Smooth muscle cell of the brain vasculature (primary cell): ENCODE data around the gene PACRG.

Source experiments
- DNase-seq: peaks from one replicate; pipeline ENCODE4 v3.0.0-alpha.2; 2012; ENCODE audit warnings: low read depth, low spot score

Gene PACRG

DNA sequence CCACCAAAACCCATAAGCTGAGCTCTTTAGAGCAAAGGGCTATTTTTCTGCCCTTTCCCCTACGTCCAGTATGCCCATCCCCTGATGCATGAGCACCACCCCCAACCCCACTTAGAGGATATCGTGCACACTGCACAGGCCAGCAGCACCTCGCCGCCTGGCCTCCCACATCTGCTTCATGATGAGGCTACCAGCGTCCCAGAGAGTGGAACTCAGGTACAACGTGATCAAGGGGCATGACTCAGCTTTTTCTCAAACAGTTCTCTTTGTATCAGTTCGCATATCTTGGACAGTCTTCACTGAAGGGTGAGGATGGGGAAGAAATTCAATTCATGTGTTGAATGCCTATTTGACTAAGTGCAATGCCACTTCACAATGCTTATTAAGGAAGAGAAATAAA lies 604.8 kb downstream of the PACRG start:
- no peak for DNase-seq

- peak; percentile 59 for DNase-seq
Measured at GRCh38 chr6:163333038-163333437, 605.3 kb downstream of the PACRG start.

GRCh38 chr6:163333701-163334663 lies 606.2 kb downstream of the PACRG start:
- DNase-seq, result no peak

- no peak for DNase-seq
Measured at GRCh38 chr6:163335056-163335455, 607.3 kb downstream of the PACRG start.

DNA sequence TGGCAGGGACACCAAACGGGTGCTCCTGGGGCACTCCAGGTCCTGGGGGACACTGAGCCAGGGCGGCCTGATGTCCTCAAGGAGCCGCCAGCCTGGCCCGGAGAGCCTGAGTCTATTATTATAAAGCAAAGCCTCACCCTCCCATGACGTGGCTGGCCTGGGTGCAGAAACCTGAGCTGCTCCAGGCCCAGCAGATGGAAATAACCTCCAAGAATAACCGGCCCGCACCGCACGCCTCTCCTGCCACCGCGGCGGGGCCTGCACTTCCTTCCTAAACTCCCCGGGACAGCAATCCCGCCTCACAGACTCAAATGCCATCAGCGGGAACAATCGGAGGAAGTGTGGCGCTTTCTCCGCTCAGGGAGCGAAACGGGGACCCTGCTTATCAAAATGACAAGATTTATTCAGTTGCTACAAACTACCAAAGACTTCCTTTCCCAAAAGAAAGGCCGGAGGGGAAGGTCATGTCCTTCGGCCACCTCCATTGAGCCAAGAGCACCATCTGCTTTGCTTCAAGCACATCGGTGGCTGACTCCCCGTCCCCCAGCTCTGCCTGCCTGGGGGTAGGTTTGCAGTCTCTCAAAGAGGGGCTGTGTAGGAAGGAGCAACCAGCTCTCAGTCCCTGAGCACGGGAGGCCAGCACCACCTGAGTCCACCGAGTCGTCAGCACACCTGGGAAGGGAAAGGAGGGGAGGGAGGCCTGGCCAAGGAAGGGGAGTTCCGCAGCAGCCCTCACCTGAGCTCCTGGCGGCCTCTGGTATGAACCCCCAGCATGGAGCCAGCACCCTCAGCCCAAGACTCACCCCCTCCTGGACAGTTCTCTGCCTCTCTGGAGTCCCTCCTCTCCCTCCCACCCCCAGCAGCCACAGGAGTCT lies 608.1 kb downstream of the PACRG start:
- DNase-seq, result peak; percentile 68

DNA sequence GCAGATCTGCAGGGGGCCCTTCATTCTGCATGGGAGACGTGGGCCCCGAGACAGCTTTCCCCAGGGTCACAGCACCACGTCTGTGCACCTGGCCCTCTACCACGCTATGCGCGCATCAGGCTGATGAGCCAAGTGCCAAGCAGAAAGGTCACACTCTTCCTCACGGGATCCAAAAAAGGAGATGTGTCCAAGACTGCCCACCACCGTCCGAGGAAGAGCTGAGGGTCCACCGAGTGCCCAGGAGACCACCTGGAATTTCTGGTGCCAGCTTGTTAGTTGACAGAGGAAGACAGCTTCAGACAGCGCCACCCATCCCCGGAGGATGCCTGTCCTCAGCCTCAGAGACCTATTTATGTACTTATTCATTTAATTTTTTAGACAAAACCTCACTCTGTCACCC lies 609.2 kb downstream of the PACRG start:
- DNase-seq, result no peak

DNA sequence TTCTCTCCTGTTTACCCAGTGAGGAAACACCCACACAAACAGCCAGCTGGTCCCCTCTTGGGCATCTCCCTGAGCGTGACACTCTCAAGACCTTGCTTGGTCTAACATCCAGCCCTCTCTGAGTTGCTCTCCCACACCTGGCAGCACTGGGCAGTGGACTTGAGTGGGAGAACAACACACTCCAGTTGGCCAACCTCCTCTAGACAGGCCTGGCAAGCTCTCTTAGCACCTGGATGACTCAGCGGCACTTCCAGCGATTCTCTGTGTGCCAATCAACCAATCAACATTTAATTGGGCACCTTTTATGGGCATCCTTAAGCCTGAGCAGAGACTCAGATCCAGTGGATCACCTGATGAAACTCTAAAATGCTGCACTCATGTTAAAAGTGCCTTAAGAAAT lies 610.2 kb downstream of the PACRG start:
- DNase-seq, result no peak

GRCh38 chr6:163338671-163339405 lies 611.1 kb downstream of the PACRG start:
- DNase-seq, result peak; percentile 75

DNA sequence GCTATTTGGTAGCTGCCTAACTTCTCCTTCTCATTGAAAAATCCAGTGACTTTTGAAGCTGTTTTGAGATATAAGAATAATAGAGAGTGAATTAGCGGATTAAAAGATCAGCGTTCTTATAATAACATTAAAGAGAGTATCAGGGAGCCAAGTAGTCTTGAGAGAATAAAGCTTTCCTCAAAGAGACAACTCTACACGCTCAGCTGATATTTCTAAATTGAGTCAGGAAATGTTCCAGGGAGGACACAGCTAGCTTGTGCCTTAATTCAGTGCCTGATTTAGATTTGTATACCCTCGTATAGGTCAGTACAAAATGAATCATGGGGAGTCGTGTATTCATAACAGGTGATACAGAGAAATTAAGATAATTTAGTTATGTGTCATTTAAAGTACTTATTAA lies 611.7 kb downstream of the PACRG start:
- DNase-seq, result no peak

DNA sequence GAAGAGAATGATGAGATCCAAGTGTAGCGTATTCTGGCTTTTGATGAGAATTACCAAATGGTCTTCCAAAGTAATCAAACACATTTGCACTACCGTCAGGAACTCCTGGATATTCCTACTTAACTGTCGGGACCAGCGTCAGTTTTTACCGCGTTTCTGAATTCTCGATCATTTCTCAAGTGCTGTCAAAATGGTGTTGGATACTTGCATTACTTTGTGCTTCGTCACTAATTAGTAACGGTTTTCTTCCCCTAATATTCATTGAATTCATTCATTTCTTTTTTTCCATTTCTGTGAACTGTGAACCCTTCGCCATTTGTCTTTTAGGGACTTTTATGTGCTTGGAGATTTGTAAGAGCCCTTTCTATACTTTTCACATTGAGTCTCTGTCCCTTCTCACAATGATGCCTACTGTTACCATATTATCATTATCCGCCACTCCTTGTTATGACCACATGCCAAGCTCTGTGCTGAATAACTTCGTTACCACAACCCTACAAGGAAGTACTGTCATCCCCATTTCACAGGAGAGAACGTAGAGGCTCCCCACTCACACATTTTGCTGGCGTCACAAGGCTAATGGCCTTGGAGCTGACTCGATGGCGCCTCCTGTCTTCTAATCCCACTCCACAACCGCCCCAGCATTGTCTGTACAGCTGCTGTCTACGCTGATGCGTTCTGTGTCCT lies 612.6 kb downstream of the PACRG start:
- no peak for DNase-seq

GRCh38 chr6:163341224-163342061 lies 613.7 kb downstream of the PACRG start:
- DNase-seq, result no peak

DNA sequence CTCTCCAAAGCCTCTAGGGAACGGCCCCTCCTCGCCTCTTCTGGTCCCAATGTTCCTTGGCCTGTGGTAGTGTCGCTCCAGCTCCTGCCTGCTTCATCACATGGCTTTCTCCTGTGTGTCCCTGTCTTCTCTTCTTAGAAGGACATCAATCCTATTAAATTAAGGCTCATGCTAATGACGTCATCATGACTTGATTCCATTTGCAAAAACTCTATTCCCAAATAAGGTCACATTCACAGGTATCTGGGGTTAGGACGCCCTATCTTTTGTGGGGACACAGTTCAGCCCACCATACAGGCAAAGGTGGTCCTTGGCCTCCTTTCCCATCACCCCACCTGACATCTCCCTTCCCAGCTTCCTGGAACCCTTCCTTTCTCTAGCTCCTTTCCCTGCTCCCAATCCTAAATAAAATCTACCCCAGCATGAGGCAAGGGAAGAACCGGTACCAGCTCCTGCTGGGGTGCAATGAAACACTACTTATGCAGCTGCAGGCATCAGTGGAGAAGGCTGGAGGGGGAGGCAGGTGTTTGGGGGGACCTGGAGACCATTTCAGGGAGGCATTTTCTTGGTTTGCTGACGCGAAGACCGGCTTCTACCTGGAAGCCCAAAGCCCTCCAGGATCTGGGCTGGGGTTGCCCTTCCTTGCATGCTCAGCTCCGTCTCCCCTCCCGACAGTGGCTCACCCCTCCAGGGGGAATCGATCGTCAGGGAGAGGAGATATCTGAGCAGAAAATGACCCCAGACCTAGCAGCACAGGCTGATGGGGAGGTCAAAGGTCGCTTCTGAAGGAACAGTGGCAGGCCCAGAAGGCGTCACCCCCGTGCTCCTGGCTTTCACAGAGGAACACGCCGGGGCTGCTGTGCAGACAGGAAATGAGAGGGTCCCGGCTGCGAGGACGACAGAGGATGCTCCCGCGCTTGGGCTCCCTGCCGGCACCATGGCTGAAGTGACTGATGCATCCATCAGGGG lies 615.1 kb downstream of the PACRG start:
- DNase-seq, result no peak

DNA sequence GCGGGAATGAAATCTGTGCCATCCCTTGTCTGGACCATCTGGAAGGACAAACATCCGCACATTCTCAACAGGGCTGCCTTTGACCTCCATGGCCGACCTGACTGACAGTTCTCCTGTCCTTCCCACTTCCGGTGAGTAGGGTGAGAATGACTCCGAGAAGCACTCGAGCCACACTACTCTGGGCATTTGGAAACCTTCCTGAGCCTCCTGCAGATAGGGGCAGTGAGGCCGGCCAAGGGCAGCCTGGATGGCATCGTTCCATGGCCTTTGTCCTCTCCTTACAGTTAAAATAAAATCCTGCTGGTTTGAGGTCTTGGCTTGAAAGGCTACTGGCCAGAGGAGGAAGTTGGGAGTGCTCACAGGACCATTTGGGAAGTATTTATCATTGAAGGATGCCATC lies 615.8 kb downstream of the PACRG start:
- DNase-seq, result no peak

DNA sequence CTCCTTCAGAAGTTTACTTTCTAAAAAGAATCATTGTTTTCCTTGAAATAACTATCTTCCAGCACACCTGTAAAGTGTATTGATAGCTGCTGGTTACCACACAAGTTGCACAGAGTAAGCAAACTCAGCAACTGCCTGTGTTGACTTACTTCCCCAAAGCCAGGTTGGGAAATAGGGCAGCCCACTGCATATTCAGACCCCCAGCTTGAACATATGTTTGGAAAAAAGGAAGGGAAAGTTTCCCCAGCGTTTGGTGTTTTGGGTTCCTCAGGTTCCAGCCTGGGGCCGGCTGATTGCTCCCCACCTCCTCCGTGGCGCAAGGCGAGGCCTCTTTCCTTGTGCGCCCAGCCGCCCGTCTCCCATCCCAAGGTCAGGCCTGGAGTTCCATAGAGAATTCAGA lies 616.6 kb downstream of the PACRG start:
- no peak for DNase-seq

- no peak for DNase-seq
Measured at GRCh38 chr6:163345931-163346330, 618.2 kb downstream of the PACRG start.

- DNase-seq, result no peak
Measured at GRCh38 chr6:163346497-163346961, 618.8 kb downstream of the PACRG start.

DNA sequence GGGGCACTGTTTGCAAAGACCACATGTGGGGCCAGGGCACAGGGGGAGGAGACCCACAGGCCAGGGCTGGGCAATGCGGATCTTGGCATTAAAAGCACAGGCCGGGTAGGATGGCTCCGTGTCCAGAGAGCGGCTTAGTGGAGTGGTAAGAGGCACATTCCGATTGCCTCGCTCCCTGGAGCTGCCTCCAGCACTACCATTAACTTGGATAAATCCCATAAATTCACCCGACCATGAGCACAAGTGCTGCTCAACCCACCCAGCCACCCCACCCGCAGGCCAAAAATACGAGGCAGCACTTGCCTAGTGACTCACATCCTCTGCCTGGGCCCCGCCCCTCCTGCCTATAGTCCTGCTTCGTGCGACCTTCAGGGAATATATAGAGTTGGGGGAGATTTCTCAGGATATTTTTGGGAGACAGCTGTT lies 619.3 kb downstream of the PACRG start:
- no peak for DNase-seq

DNA sequence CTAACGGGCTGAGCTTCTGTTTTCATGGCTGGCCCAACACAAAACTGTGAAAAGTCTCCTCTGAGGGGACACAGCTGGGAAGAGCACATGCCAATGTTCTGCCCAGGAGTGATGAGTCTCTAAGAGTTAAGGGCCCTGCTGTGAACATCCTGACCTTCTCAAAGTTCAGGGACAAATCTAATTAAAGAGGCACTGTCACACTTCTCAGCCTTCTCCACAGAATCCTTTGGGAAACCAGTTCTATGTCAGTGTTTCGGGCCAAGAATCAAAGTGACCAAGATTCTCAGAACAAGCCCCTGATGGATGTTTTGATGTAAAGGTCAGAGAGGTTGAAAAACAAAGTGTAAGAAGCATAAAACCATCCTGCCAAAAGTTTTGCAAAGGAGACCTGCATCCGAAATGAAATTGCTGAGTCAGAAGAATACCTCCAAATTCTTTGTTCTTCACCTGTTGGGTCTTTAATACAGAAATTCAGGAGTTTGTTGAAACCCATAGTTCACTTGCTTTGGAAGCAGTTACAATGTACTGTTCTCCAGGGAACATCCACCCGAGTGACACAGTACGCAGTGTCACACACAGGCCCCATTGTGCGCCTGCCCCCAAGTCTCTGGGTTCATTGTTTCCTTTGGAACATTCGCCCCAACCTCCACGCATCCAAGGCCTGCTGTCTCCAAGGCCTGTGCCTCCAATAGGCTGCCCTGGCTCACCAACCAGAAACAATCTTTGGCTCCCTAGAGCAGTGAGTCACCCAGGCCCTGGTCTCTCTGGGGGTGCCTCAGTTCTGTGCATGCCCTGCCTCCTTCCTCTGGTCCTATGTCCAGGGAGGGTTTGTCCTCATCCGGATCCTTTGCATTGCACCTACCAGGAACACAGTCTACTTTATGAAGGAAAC lies 621.3 kb downstream of the PACRG start:
- DNase-seq, result no peak
